ENCODE data around the gene PRRT4. TPM values are rescaled to one million over a fixed set of nuclear protein-coding genes. Genes with fewer than 3 reads are reported as not detected.
A peak's percentile ranks its signal among the peaks of the same experiment; 100 is the strongest.

PRRT4 gene
- total and polyA plus RNA-seq, 9 donors: 7.8 to 22.0 (median 17.0) TPM

DNA sequence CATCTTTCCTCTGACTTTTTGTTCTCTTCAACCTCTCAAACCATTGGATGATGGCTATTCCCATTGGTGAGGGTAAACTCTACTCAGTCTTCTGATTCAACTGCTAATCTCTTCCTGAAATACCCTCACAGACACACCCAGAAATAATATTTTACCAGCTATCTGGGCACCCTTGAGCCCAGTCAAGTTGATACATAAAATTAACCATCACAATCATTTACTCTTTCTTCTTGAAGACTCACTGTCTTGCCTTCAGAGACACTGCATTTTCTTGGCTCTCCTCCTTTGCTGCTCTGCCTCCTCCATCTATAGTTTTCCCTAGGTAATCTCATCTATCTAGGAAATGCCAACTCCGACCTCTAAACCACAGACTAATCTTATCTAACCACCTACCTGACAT, 12.6 kb upstream of the PRRT4 start:
- H3K4me3 ChIP-seq (ENCODE audit: low read length): no peak overlapping the region
- H3K4me1 ChIP-seq (ENCODE audit: control insufficient read depth, insufficient read depth, low read length): peaks cover 5% of the 10 kb centered on the region
- H3K9me3 ChIP-seq (replicated peaks; ENCODE audit: control insufficient read depth, low read depth, low read length): no peaks in the 10 kb centered on the region
- H3K36me3 ChIP-seq (ENCODE audit: control insufficient read depth, insufficient read depth, low read length): no peaks in the 10 kb centered on the region
- H3K27ac ChIP-seq (ENCODE audit: low read length): no peak overlapping the region
- DNase-seq: no peak
- H3K27me3 ChIP-seq (ENCODE audit: control insufficient read depth, insufficient read depth, low read length): peaks cover 2% of the 10 kb centered on the region
- WGBS (ENCODE audit: insufficient coverage): 92% methylated on average over 1 of the region's 1 CpG

DNA sequence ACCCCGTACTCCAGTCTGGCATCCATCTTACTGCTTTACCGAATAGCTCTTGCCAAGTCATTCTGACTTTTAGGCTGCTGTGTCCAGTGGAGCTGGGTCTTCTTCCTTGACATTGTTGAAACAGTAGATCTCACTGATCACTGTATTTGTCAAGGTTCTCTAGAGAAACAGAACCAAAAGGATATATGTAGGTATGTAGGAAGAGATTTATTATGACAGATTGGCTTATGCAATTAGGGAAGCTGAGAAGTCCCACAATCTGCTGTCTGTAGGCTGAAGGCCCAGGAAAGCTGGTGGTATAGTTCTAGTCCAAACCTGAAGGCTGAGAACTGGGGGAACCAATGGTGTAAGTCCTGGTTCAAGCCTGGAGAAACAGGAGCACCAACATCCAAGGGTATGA, 12.1 kb upstream of the PRRT4 start:
- H3K36me3 ChIP-seq (ENCODE audit: control insufficient read depth, insufficient read depth, low read length): no peaks in the 10 kb centered on the region
- peaks cover 2% of the 10 kb centered on the region for H3K27me3 ChIP-seq (ENCODE audit: control insufficient read depth, insufficient read depth, low read length)
- no peaks in the 10 kb centered on the region for H3K9me3 ChIP-seq (replicated peaks; ENCODE audit: control insufficient read depth, low read depth, low read length)
- peaks cover under 1% of the 10 kb centered on the region for H3K4me1 ChIP-seq (ENCODE audit: control insufficient read depth, insufficient read depth, low read length)
- no CpG with 5 or more reads among the region's 2 CpGs for WGBS (ENCODE audit: insufficient coverage)
- H3K4me3 ChIP-seq (ENCODE audit: low read length): no peak overlapping the region
- no peak for DNase-seq
- H3K27ac ChIP-seq (ENCODE audit: low read length): no peak overlapping the region

DNA sequence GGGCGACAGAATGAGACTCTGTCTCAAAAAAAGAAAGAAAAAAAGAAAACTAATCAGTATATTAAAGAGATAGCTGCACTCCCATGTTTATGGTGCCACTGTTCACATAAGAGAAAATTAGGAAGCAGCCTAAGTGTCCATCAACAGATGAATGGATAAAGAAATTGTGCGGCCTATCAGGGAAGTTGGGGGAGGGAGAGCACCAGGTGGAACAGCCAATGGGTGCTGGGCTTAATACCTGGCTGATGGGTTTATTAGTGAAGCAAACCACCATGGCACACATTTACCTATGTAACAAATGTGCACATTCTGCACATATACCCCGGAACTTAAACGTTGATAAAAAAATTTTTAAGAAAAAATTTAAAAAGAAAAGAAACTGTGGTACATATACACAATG, 9.0 kb upstream of the PRRT4 start:
- WGBS (ENCODE audit: insufficient coverage): no CpG with 5 or more reads among the region's 4 CpGs
- Histone ChIP-seq H3K36me3 (ENCODE audit: control insufficient read depth, insufficient read depth, low read length) (no peaks in the 10 kb centered on the region), H3K9me3 (replicated peaks; ENCODE audit: control insufficient read depth, low read depth, low read length) (no peaks in the 10 kb centered on the region), H3K4me1 (ENCODE audit: control insufficient read depth, insufficient read depth, low read length) (no peaks in the 10 kb centered on the region), H3K27ac (ENCODE audit: low read length) (no peak overlapping the region), H3K27me3 (ENCODE audit: control insufficient read depth, insufficient read depth, low read length) (peaks cover 8% of the 10 kb centered on the region), H3K4me3 (ENCODE audit: low read length) (no peak overlapping the region)
- no peak for DNase-seq

DNA sequence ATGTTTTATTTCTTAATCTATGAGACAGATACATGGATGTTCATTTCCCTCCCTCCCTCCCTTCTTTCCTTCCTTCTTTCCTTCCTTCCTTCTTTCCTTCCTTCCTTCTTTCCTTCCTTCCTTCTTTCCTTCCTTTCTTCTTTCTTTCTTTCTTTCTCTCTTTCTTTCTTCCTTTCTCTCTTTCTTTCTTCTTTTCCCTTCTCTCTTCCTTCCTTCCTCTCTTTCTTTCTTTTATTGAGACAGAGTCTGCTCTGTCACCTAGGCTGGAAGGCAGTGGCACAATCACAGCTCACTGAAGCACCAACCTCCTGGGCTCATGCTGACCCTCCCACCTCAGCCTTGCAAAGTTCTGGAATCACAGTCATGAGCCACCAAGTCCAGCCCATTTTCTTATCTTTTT, 5.5 kb upstream of the PRRT4 start:
- no peak overlapping the region for H3K4me3 ChIP-seq (ENCODE audit: low read length)
- no peak overlapping the region for H3K27ac ChIP-seq (ENCODE audit: low read length)
- peaks cover 34% of the 10 kb centered on the region for H3K27me3 ChIP-seq (ENCODE audit: control insufficient read depth, insufficient read depth, low read length)
- no peak for DNase-seq
- H3K36me3 ChIP-seq (ENCODE audit: control insufficient read depth, insufficient read depth, low read length): no peaks in the 10 kb centered on the region
- H3K4me1 ChIP-seq (ENCODE audit: control insufficient read depth, insufficient read depth, low read length): peaks cover 4% of the 10 kb centered on the region
- no peaks in the 10 kb centered on the region for H3K9me3 ChIP-seq (replicated peaks; ENCODE audit: control insufficient read depth, low read depth, low read length)

DNA sequence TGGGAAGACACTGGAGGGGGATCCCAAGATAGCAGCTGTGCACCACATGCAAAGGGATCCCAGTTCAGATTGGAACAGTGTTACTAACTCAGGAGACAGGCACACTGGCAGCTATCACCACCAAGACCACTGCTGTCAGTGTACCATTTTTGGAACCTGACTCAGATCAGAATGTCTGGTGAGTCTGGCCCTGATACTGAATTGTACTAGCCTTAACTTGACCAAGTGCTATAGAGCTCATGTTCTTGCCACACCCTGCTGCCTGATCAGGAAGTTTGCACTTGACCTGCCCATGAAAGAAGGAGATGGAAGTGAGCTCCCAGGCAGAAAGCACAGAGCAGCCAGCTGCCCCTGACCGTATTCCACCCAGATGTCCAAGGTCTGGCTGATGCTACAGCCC, 4.8 kb upstream of the PRRT4 start:
- Histone ChIP-seq H3K27ac (ENCODE audit: low read length) (peak overlapping the region; percentile 11), H3K9me3 (replicated peaks; ENCODE audit: control insufficient read depth, low read depth, low read length) (no peaks in the 10 kb centered on the region), H3K27me3 (ENCODE audit: control insufficient read depth, insufficient read depth, low read length) (peaks cover 37% of the 10 kb centered on the region), H3K36me3 (ENCODE audit: control insufficient read depth, insufficient read depth, low read length) (no peaks in the 10 kb centered on the region), H3K4me1 (ENCODE audit: control insufficient read depth, insufficient read depth, low read length) (peaks cover 7% of the 10 kb centered on the region), H3K4me3 (ENCODE audit: low read length) (no peak overlapping the region)
- peak; percentile 54 for DNase-seq
- no CpG with 5 or more reads among the region's 1 CpG for WGBS (ENCODE audit: insufficient coverage)

DNA sequence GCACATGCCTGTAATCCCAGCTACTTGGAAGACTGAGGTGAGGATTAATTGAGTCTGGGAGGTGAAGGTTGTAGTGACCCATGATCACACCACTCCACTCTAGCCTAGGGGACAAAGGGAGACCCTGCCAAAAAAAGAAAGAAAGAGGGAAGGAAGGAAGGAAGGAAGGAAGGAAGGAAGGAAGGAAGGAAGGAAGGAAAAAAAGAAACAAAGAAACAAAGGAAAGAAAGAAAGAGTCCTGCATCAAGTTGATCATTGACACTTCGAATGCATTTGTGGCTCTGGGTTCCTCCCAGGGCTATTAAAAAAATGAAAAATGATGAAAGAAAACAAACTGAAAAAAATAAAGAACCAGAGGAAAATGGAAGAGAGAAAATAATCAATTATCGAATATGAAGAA, 3.9 kb upstream of the PRRT4 start:
- Histone ChIP-seq H3K4me3 (ENCODE audit: low read length) (no peak overlapping the region), H3K27me3 (ENCODE audit: control insufficient read depth, insufficient read depth, low read length) (peaks cover 43% of the 10 kb centered on the region), H3K27ac (ENCODE audit: low read length) (no peak overlapping the region), H3K36me3 (ENCODE audit: control insufficient read depth, insufficient read depth, low read length) (no peaks in the 10 kb centered on the region), H3K4me1 (ENCODE audit: control insufficient read depth, insufficient read depth, low read length) (peaks cover 14% of the 10 kb centered on the region), H3K9me3 (replicated peaks; ENCODE audit: control insufficient read depth, low read depth, low read length) (no peaks in the 10 kb centered on the region)
- no peak for DNase-seq
- 67% methylated on average over 1 of the region's 2 CpGs for WGBS (ENCODE audit: insufficient coverage)

DNA sequence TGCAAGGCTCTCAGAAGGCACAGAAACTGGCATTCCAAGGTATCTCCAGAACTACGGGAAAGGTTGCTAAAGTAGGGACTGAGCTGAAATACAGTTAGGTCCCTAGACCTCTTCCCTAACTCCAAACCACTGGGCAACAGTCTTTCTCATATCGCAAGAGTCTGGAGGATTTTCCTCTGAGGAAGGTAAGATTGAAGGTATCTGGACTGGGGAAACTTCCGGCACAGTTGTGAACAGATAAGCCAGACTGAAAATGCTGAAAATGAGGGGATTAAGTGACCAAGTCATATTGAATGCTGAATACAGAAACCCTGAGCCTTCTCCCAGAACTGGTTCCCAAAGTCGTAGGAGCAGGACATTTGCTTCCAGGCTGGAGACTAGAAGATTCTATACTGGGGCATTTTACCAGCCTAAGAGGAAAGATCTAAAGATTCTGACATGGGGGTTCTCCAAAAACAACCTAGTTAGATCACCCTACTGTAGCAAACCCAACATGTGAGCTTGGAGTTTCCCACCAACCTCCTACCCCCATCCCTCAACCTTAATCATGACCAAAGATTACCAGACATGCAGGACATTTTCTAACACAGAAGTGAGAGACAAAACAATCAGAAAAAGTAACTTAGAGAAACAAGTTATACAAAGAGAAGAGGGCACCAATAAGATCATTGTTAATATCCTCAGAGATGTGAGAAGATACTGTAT, 2.8 kb upstream of the PRRT4 start:
- Histone ChIP-seq H3K27me3 (ENCODE audit: control insufficient read depth, insufficient read depth, low read length) (peaks cover 49% of the 10 kb centered on the region), H3K27ac (ENCODE audit: low read length) (no peak overlapping the region), H3K4me3 (ENCODE audit: low read length) (no peak overlapping the region), H3K9me3 (replicated peaks; ENCODE audit: control insufficient read depth, low read depth, low read length) (no peaks in the 10 kb centered on the region), H3K36me3 (ENCODE audit: control insufficient read depth, insufficient read depth, low read length) (no peaks in the 10 kb centered on the region), H3K4me1 (ENCODE audit: control insufficient read depth, insufficient read depth, low read length) (peaks cover 17% of the 10 kb centered on the region)
- DNase-seq: no peak
- 91% methylated on average over 1 of the region's 4 CpGs for WGBS (ENCODE audit: insufficient coverage)

DNA sequence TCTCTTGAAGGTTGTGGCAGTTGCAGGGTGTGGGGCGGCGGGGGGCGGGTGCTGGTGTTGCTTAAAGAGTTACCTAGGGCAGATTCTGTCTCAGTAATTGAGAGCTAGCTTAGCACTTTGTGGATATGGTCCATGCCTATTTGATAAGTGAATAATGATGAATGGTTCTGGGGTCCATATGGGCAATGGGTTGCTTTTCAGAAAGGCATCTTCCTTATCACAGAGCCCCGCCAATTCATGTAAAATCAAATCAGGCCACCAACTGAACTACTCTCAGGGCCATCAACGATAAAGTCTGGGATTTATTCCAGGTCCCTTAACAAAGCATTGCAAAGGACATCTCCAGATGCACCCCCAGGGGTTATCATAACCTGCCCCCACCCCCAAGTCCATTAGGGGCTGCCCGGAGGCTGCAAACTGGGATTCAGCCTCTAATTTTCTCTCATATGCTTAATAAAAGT, 1.8 kb upstream of the PRRT4 start:
- Histone ChIP-seq H3K27ac (ENCODE audit: low read length) (no peak overlapping the region), H3K36me3 (ENCODE audit: control insufficient read depth, insufficient read depth, low read length) (no peaks in the 10 kb centered on the region), H3K4me3 (ENCODE audit: low read length) (no peak overlapping the region), H3K4me1 (ENCODE audit: control insufficient read depth, insufficient read depth, low read length) (peaks cover 17% of the 10 kb centered on the region), H3K9me3 (replicated peaks; ENCODE audit: control insufficient read depth, low read depth, low read length) (no peaks in the 10 kb centered on the region), H3K27me3 (ENCODE audit: control insufficient read depth, insufficient read depth, low read length) (peaks cover 49% of the 10 kb centered on the region)
- no peak for DNase-seq
- 71% methylated on average over 2 of the region's 6 CpGs for WGBS (ENCODE audit: insufficient coverage)

DNA sequence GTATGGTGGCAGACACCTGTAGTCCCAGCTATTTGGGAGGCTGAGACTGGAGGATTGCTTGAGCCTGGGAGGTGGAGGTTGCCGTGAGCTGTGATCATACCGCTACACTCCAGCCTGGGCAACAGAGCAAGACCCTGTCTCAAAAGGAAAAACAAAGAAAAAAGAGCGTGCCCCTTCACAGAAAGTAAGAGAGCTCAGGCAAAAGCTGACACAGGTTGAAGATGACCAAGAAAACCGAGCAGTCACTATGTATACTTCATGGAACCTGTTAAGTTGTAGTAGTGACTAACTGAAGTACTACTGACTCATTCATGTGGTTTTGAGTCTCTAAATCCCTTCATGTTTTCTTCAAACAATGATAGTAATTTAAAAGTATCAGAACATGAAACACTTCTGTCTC, 1.2 kb upstream of the PRRT4 start:
- no peaks in the 10 kb centered on the region for H3K9me3 ChIP-seq (replicated peaks; ENCODE audit: control insufficient read depth, low read depth, low read length)
- H3K36me3 ChIP-seq (ENCODE audit: control insufficient read depth, insufficient read depth, low read length): no peaks in the 10 kb centered on the region
- H3K4me3 ChIP-seq (ENCODE audit: low read length): no peak overlapping the region
- H3K27ac ChIP-seq (ENCODE audit: low read length): no peak overlapping the region
- H3K27me3 ChIP-seq (ENCODE audit: control insufficient read depth, insufficient read depth, low read length): peaks cover 49% of the 10 kb centered on the region
- no peak for DNase-seq
- WGBS (ENCODE audit: insufficient coverage): 66% methylated on average over 3 of the region's 4 CpGs
- H3K4me1 ChIP-seq (ENCODE audit: control insufficient read depth, insufficient read depth, low read length): peaks cover 17% of the 10 kb centered on the region

DNA sequence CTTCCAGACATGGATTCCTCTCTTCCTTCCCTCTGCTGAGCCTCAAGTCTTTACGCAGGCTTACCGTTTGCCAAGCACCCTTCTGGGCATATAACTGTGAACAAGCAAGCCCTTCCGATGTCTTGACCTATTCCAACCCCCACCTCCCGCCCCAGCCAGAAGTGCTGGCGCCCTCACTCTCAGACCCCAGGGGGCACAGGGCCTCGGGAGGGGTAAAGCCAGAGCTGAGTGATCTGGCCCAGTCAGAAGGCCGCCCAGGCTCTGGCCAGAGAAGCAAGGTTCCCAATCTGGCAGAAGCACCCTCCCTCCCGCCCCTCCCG, 1.2 kb downstream of the PRRT4 start:
- no peak for DNase-seq
- no peak overlapping the region for H3K27ac ChIP-seq (ENCODE audit: low read length)

DNA sequence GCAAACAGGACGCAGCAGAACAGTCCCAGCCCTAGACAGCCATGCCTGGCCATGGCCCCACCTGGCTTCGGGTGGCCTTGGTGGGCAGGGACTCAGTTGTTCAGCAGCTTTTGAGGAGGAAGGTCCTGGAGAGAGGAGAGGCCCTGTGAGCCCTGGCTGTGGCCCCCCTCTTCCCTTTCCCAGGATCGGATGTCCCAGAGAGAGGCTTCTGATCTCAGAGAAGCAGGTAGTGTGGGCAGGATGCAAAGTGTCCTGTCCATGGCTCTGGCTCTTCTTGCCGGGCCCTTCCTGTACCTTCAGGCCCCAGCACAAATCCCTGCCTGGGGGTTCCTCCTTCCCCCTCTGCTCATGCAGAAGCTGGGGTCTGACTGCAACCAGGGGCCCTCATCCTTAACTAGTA, 1.6 kb downstream of the PRRT4 start:
- Histone ChIP-seq H3K27me3 (ENCODE audit: control insufficient read depth, insufficient read depth, low read length) (peaks cover 39% of the 10 kb centered on the region), H3K36me3 (ENCODE audit: control insufficient read depth, insufficient read depth, low read length) (no peaks in the 10 kb centered on the region), H3K4me3 (ENCODE audit: low read length) (no peak overlapping the region), H3K27ac (ENCODE audit: low read length) (no peak overlapping the region), H3K9me3 (replicated peaks; ENCODE audit: control insufficient read depth, low read depth, low read length) (no peaks in the 10 kb centered on the region), H3K4me1 (ENCODE audit: control insufficient read depth, insufficient read depth, low read length) (peaks cover 17% of the 10 kb centered on the region)
- WGBS (ENCODE audit: insufficient coverage): 36% methylated on average over 3 of the region's 4 CpGs
- DNase-seq: no peak

More for the DNA sequence above, 1.2 kb downstream of the PRRT4 start:
- Histone ChIP-seq H3K4me1 (ENCODE audit: control insufficient read depth, insufficient read depth, low read length) (peaks cover 17% of the 10 kb centered on the region), H3K36me3 (ENCODE audit: control insufficient read depth, insufficient read depth, low read length) (no peaks in the 10 kb centered on the region), H3K27me3 (ENCODE audit: control insufficient read depth, insufficient read depth, low read length) (peaks cover 42% of the 10 kb centered on the region), H3K4me3 (ENCODE audit: low read length) (peak overlapping the region; percentile 54), H3K9me3 (replicated peaks; ENCODE audit: control insufficient read depth, low read depth, low read length) (no peaks in the 10 kb centered on the region)
- WGBS (ENCODE audit: insufficient coverage): 26% methylated on average over 5 of the region's 9 CpGs
